ENCODE results near the gene TRIM47. TPM values are rescaled to one million over a fixed set of nuclear protein-coding genes. Genes with fewer than 3 reads are reported as not detected.

The TRIM47 gene
- total RNA-seq, 1 donor from 2014 or later: 27.5 TPM

GRCh38 chr17:75922963-75923874, 44.8 kb upstream of the TRIM47 start:
- intact Hi-C loops (cut with micrococcal nuclease): no loop called here
- Histone ChIP-seq H3K27me3 (ENCODE audit: low read depth) (no peaks in the 10 kb centered on the region), H3K27ac (replicated peaks) (no peak overlapping the region), H3K36me3 (peaks cover 27% of the 10 kb centered on the region), H3K4me3 (no peak overlapping the region), H3K9me3 (replicated peaks) (no peaks in the 10 kb centered on the region), H3K4me1 (peaks cover 4% of the 10 kb centered on the region)
- DNase-seq: no peak
- TF ChIP-seq CTCF (IDR thresholded peaks at IDR 0.05; ENCODE audit: borderline replicate concordance): no peak

GRCh38 chr17:75922173-75922961, 44.0 kb upstream of the TRIM47 start:
- TF ChIP-seq CTCF (IDR thresholded peaks at IDR 0.05; ENCODE audit: borderline replicate concordance): no peak
- DNase-seq: no peak
- no peaks in the 10 kb centered on the region for H3K27me3 ChIP-seq (ENCODE audit: low read depth)
- no peaks in the 10 kb centered on the region for H3K9me3 ChIP-seq (replicated peaks)
- no peak overlapping the region for H3K27ac ChIP-seq (replicated peaks)
- H3K4me1 ChIP-seq: peaks cover 2% of the 10 kb centered on the region
- no peak overlapping the region for H3K4me3 ChIP-seq
- H3K36me3 ChIP-seq: peaks cover 32% of the 10 kb centered on the region
- intact Hi-C loops (cut with micrococcal nuclease): no loop called here

GRCh38 chr17:75921596-75921995, 43.2 kb upstream of the TRIM47 start:
- TF ChIP-seq CTCF (IDR thresholded peaks at IDR 0.05; ENCODE audit: borderline replicate concordance): no peak
- H3K4me1 ChIP-seq: no peaks in the 10 kb centered on the region
- H3K27ac ChIP-seq (replicated peaks): no peak overlapping the region
- H3K36me3 ChIP-seq: peaks cover 34% of the 10 kb centered on the region
- no peaks in the 10 kb centered on the region for H3K27me3 ChIP-seq (ENCODE audit: low read depth)
- H3K9me3 ChIP-seq (replicated peaks): no peaks in the 10 kb centered on the region
- intact Hi-C loops (cut with micrococcal nuclease): no loop called here
- H3K4me3 ChIP-seq: no peak overlapping the region
- no peak for DNase-seq

- intact Hi-C loops (cut with micrococcal nuclease): no loop called here
Observed at GRCh38 chr17:75920045-75920560, 41.7 kb upstream of the TRIM47 start.

More at GRCh38 chr17:75920045-75920560, 41.7 kb upstream of the TRIM47 start:
- Histone ChIP-seq H3K4me1 (no peaks in the 10 kb centered on the region), H3K4me3 (no peak overlapping the region), H3K27ac (replicated peaks) (no peak overlapping the region), H3K9me3 (replicated peaks) (no peaks in the 10 kb centered on the region), H3K27me3 (ENCODE audit: low read depth) (no peaks in the 10 kb centered on the region), H3K36me3 (peaks cover 19% of the 10 kb centered on the region)
- DNase-seq: no peak
- no peak for TF ChIP-seq CTCF (IDR thresholded peaks at IDR 0.05; ENCODE audit: borderline replicate concordance)

All from left ventricle myocardium inferior (tissue), 1 donor.